GM23338 (cell line): ENCODE data around the gene BOLA3. TPM values are rescaled to one million over a fixed set of nuclear protein-coding genes. Genes with fewer than 3 reads are reported as not detected.

Experiments used
- ATAC-seq: fragments of 200-7000 bp; cut with Tn5 transposase; 3 replicates; pipeline ENCODE4 v1.9.1; 2020
- DNase-seq: peaks from one replicate; pipeline ENCODE4 v3.0.0-alpha.2; 2015; ENCODE audit warnings: low spot score
- H2AFZ ChIP-seq: fragments of 200-600 bp; sonication (generic); 2 replicates; pipeline ENCODE4 v1.8.0; 2016; ENCODE audit warnings: antibody characterized with exemption, mild to moderate bottlenecking, moderate library complexity
- H3F3A ChIP-seq: fragments of 200-600 bp; sonication (generic); replicated peaks from 2 replicates; pipeline ENCODE4 v1.8.0; 2017; ENCODE audit warnings: antibody characterized with exemption, mixed run types, low read depth
- H3K27ac ChIP-seq: fragments of 200-600 bp; sonication (generic); 2 replicates; pipeline ENCODE4 v1.6.1; 2016; ENCODE audit warnings: low read depth
- H3K27me3 ChIP-seq: fragments of 200-600 bp; sonication (generic); 2 replicates; pipeline ENCODE4 v1.8.0; 2016; ENCODE audit warnings: mild to moderate bottlenecking, mixed run types, moderate library complexity; ENCODE audit not compliant: insufficient read depth
- H3K36me3 ChIP-seq: fragments of 200-600 bp; sonication (generic); 2 replicates; pipeline ENCODE4 v1.8.0; 2016; ENCODE audit warnings: mild to moderate bottlenecking; ENCODE audit not compliant: insufficient read depth
- H3K4me1 ChIP-seq: fragments of 200-600 bp; sonication (generic); 2 replicates; pipeline ENCODE4 v1.8.0; 2016; ENCODE audit warnings: mild to moderate bottlenecking, moderate library complexity; ENCODE audit not compliant: insufficient read depth
- H3K4me2 ChIP-seq: fragments of 200-600 bp; sonication (generic); 2 replicates; pipeline ENCODE4 v1.7.1; 2017; ENCODE audit warnings: mixed run types
- H3K4me3 ChIP-seq: fragments of 200-600 bp; sonication (generic); 2 replicates; pipeline ENCODE4 v1.6.1; 2016; ENCODE audit warnings: mixed run types
- H3K79me2 ChIP-seq: fragments of 200-600 bp; sonication (generic); replicated peaks from 2 replicates; pipeline ENCODE4 v1.8.0; 2017; ENCODE audit warnings: mild to moderate bottlenecking; ENCODE audit not compliant: insufficient read depth
- H3K9me2 ChIP-seq: fragments of 200-600 bp; sonication (generic); 2 replicates; pipeline ENCODE4 v1.8.0; 2017; ENCODE audit not compliant: insufficient read depth
- H4K20me1 ChIP-seq: fragments of 200-600 bp; sonication (generic); replicated peaks from 2 replicates; pipeline ENCODE4 v1.8.0; 2017; ENCODE audit warnings: mild to moderate bottlenecking; ENCODE audit not compliant: insufficient read depth
- H3K27ac Mint-ChIP-seq: 2 replicates; pipeline ENCODE4 v1.8.0; 2020; ENCODE audit warnings: inconsistent platforms, mild to moderate bottlenecking, moderate library complexity, mixed read lengths
- H3K27me3 Mint-ChIP-seq: 3 replicates; pipeline ENCODE4 v1.8.0; 2022; ENCODE audit warnings: low read depth, mild to moderate bottlenecking, moderate library complexity, mixed read lengths, inconsistent platforms; ENCODE audit not compliant: insufficient read depth, poor library complexity
- H3K36me3 Mint-ChIP-seq: 3 replicates; pipeline ENCODE4 v1.8.0; 2021; ENCODE audit warnings: low read depth, mild to moderate bottlenecking, inconsistent platforms, moderate library complexity, mixed read lengths
- H3K4me1 Mint-ChIP-seq: 3 replicates; pipeline ENCODE4 v1.8.0; 2020; ENCODE audit warnings: mild to moderate bottlenecking, inconsistent platforms, mixed read lengths
- H3K4me3 Mint-ChIP-seq: 3 replicates; pipeline ENCODE4 v1.8.0; 2021; ENCODE audit warnings: moderate library complexity, mild to moderate bottlenecking, inconsistent platforms, mixed read lengths
- H3K9me3 Mint-ChIP-seq: 3 replicates; pipeline ENCODE4 v1.8.0; 2020; ENCODE audit warnings: moderate library complexity, mild to moderate bottlenecking, inconsistent platforms, mixed read lengths
- CREB1 ChIP-seq: fragments of 250-450 bp; sonication (Bioruptor Pico); IDR thresholded peaks from 2 replicates; pipeline ENCODE4 v1.5.0; 2020; ENCODE audit warnings: low read depth, mild to moderate bottlenecking, moderate library complexity
- EZH2phosphoT487 ChIP-seq: fragments of 200-600 bp; sonication (generic); IDR thresholded peaks from one replicate; pipeline ENCODE4 v1.8.1; 2018; ENCODE audit warnings: antibody characterized with exemption; ENCODE audit not compliant: unreplicated experiment
- STAT1 ChIP-seq: IDR thresholded peaks from one replicate; pipeline ENCODE4 v1.6.1; 2016; ENCODE audit warnings: antibody characterized with exemption; ENCODE audit not compliant: unreplicated experiment
- polyA plus RNA-seq: library from polyadenylated mRNA; unstranded; fragments of >200 nt; fragmentation: Nextera tagmentation; extraction: Ambion mirVana; gene quantifications from 2 replicates; pipeline ENCODE4 v1.2.1, GENCODE V29; 2016
- total RNA-seq: library from RNA; depleted of rRNA; stranded (reverse); fragments of >200 nt; shearing (Covaris generic); gene quantifications from 2 replicates; pipeline ENCODE4 v1.2.3, GENCODE V29; 2014
- TF ChIP-seq, protein P1 (sequence below): IDR thresholded peaks from 2 replicates; pipeline ENCODE4 v1.6.1; 2016; ENCODE audit warnings: antibody characterized with exemption
- TF ChIP-seq, protein P2 (sequence below): fragments of 250-450 bp; sonication (Bioruptor Pico); IDR thresholded peaks from 2 replicates; pipeline ENCODE4 v1.5.0; 2020; ENCODE audit warnings: mild to moderate bottlenecking, moderate library complexity
- TF ChIP-seq, protein P3 (sequence below), 2 experiments: fragments of 200-600 bp in 1 of 2; sonication (generic) in 1 of 2; conservative IDR thresholded peaks; 2 replicates each; pipeline versions ENCODE4 v1.5.1 to v1.6.1; 2016 to 2017; ENCODE audit warnings: antibody characterized with exemption in 2 of 2, low read depth in 2 of 2, mild to moderate bottlenecking in 2 of 2, moderate library complexity in 1 of 2

BOLA3 gene
- total and polyA plus RNA-seq, 2 experiments from 2014 or later, result 89.8 to 233 TPM

DNA sequence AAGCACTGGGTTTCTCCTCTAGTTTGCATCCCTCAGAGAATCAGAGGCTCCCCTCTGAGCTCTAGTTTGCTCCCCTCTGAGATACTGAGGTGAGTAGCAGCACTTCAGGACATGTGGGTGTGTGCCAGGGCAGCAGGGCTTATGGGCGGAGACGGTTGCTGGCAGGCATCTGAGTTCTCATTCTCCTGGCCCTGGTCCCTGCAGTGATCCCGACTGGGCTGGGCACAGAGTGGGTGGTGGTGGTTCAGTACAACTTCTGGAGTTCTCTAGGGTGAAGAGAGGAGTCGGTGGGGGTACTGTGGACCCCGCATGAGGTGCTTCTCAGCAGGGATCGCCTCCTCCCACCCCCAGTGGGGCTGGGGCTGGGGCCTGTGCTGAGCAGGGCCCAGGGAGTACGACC lies 47.9 kb downstream of the BOLA3 start:
- no peaks in the 10 kb centered on the region for H3K4me1 ChIP-seq
- no peaks in the 10 kb centered on the region for H3K9me3 Mint-ChIP-seq
- H3K4me2 ChIP-seq, result no peak overlapping the region
- no peak for ATAC-seq
- no peak overlapping the region for H2AFZ ChIP-seq
- H3K36me3 Mint-ChIP-seq, result peaks cover 38% of the 10 kb centered on the region
- no peaks in the 10 kb centered on the region for H3K27me3 ChIP-seq
- H3K27ac Mint-ChIP-seq, result no peak overlapping the region
- no peaks in the 10 kb centered on the region; the same call in 1 of the 2 replicates for H4K20me1 ChIP-seq
- TF ChIP-seq STAT1 (no peak), EZH2phosphoT487 (no peak), CREB1 (CRISPR knock-in tag) (no peak)
- TF ChIP-seq, protein P1, sequence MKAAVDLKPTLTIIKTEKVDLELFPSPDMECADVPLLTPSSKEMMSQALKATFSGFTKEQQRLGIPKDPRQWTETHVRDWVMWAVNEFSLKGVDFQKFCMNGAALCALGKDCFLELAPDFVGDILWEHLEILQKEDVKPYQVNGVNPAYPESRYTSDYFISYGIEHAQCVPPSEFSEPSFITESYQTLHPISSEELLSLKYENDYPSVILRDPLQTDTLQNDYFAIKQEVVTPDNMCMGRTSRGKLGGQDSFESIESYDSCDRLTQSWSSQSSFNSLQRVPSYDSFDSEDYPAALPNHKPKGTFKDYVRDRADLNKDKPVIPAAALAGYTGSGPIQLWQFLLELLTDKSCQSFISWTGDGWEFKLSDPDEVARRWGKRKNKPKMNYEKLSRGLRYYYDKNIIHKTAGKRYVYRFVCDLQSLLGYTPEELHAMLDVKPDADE, result no peak
- TF ChIP-seq, protein P2, sequence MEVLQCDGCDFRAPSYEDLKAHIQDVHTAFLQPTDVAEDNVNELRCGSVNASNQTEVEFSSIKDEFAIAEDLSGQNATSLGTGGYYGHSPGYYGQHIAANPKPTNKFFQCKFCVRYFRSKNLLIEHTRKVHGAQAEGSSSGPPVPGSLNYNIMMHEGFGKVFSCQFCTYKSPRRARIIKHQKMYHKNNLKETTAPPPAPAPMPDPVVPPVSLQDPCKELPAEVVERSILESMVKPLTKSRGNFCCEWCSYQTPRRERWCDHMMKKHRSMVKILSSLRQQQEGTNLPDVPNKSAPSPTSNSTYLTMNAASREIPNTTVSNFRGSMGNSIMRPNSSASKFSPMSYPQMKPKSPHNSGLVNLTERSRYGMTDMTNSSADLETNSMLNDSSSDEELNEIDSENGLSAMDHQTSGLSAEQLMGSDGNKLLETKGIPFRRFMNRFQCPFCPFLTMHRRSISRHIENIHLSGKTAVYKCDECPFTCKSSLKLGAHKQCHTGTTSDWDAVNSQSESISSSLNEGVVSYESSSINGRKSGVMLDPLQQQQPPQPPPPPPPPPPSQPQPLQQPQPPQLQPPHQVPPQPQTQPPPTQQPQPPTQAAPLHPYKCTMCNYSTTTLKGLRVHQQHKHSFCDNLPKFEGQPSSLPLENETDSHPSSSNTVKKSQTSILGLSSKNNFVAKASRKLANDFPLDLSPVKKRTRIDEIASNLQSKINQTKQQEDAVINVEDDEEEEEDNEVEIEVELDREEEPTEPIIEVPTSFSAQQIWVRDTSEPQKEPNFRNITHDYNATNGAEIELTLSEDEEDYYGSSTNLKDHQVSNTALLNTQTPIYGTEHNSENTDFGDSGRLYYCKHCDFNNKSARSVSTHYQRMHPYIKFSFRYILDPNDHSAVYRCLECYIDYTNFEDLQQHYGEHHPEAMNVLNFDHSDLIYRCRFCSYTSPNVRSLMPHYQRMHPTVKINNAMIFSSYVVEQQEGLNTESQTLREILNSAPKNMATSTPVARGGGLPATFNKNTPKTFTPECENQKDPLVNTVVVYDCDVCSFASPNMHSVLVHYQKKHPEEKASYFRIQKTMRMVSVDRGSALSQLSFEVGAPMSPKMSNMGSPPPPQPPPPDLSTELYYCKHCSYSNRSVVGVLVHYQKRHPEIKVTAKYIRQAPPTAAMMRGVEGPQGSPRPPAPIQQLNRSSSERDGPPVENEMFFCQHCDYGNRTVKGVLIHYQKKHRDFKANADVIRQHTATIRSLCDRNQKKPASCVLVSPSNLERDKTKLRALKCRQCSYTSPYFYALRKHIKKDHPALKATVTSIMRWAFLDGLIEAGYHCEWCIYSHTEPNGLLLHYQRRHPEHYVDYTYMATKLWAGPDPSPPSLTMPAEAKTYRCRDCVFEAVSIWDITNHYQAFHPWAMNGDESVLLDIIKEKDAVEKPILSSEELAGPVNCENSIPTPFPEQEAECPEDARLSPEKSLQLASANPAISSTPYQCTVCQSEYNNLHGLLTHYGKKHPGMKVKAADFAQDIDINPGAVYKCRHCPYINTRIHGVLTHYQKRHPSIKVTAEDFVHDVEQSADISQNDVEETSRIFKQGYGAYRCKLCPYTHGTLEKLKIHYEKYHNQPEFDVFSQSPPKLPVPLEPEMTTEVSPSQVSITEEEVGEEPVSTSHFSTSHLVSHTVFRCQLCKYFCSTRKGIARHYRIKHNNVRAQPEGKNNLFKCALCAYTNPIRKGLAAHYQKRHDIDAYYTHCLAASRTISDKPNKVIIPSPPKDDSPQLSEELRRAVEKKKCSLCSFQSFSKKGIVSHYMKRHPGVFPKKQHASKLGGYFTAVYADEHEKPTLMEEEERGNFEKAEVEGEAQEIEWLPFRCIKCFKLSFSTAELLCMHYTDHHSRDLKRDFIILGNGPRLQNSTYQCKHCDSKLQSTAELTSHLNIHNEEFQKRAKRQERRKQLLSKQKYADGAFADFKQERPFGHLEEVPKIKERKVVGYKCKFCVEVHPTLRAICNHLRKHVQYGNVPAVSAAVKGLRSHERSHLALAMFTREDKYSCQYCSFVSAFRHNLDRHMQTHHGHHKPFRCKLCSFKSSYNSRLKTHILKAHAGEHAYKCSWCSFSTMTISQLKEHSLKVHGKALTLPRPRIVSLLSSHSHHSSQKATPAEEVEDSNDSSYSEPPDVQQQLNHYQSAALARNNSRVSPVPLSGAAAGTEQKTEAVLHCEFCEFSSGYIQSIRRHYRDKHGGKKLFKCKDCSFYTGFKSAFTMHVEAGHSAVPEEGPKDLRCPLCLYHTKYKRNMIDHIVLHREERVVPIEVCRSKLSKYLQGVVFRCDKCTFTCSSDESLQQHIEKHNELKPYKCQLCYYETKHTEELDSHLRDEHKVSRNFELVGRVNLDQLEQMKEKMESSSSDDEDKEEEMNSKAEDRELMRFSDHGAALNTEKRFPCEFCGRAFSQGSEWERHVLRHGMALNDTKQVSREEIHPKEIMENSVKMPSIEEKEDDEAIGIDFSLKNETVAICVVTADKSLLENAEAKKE (CRISPR knock-in tag), result no peak
- TF ChIP-seq, protein P3, sequence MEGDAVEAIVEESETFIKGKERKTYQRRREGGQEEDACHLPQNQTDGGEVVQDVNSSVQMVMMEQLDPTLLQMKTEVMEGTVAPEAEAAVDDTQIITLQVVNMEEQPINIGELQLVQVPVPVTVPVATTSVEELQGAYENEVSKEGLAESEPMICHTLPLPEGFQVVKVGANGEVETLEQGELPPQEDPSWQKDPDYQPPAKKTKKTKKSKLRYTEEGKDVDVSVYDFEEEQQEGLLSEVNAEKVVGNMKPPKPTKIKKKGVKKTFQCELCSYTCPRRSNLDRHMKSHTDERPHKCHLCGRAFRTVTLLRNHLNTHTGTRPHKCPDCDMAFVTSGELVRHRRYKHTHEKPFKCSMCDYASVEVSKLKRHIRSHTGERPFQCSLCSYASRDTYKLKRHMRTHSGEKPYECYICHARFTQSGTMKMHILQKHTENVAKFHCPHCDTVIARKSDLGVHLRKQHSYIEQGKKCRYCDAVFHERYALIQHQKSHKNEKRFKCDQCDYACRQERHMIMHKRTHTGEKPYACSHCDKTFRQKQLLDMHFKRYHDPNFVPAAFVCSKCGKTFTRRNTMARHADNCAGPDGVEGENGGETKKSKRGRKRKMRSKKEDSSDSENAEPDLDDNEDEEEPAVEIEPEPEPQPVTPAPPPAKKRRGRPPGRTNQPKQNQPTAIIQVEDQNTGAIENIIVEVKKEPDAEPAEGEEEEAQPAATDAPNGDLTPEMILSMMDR (conservative IDR thresholded peaks at IDR 0.05; ENCODE audit: low read depth in 2 of 2), result no peak
- peaks cover 9% of the 10 kb centered on the region for H3K27me3 Mint-ChIP-seq
- H3K4me1 Mint-ChIP-seq, result no peaks in the 10 kb centered on the region
- no peak for DNase-seq
- H3K4me3 Mint-ChIP-seq, result no peak overlapping the region
- no peaks in the 10 kb centered on the region; the same call in 1 of the 2 replicates for H3K36me3 ChIP-seq
- 0 out of 2 replicates have a peak, but pooled peaks cover 3% of the 10 kb centered on the region for H3F3A ChIP-seq
- H3K79me2 ChIP-seq, result no peaks in the 10 kb centered on the region
- H3K27ac ChIP-seq, result no peak overlapping the region
- no peak overlapping the region for H3K4me3 ChIP-seq
- no peaks in the 10 kb centered on the region for H3K9me2 ChIP-seq
